HG02973 (cell line): ENCODE data around the gene ATP6V1B1.

ENCODE experiments used
- ATAC-seq: cut with Tn5 transposase; IDR thresholded peaks from one replicate; pipeline ENCODE4 v1.9.1; 2021; ENCODE audit warnings: moderate library complexity; ENCODE audit not compliant: unreplicated experiment

The ATP6V1B1 gene

GRCh38 chr2:70935468-70936164, at the start of gene ATP6V1B1:
Gene ATP6V1B1 (plus strand): TSS chr2:70935900. CDS start chr2:70935955, 55 bp downstream.
- no peak for ATAC-seq

- no peak for ATAC-seq
Measured at GRCh38 chr2:70886541-70886987, 49.1 kb upstream of the ATP6V1B1 start.

- no peak for ATAC-seq
Measured at GRCh38 chr2:70887208-70887549, 48.5 kb upstream of the ATP6V1B1 start.

- no peak for ATAC-seq
Measured at GRCh38 chr2:70887550-70888246, 48.0 kb upstream of the ATP6V1B1 start.

- ATAC-seq = no peak
Measured at GRCh38 chr2:70888366-70888922, 47.3 kb upstream of the ATP6V1B1 start.

GRCh38 chr2:70888923-70889715, 46.6 kb upstream of the ATP6V1B1 start:
- no peak for ATAC-seq

- no peak for ATAC-seq
Measured at GRCh38 chr2:70889716-70890037, 46.0 kb upstream of the ATP6V1B1 start.

GRCh38 chr2:70890469-70891065, 45.1 kb upstream of the ATP6V1B1 start:
- no peak for ATAC-seq

- no peak for ATAC-seq
Measured at GRCh38 chr2:70891572-70892357, 43.9 kb upstream of the ATP6V1B1 start.

- no peak for ATAC-seq
Measured at GRCh38 chr2:70892750-70893149, 43.0 kb upstream of the ATP6V1B1 start.

- no peak for ATAC-seq
Measured at GRCh38 chr2:70893186-70893585, 42.5 kb upstream of the ATP6V1B1 start.

- ATAC-seq = no peak
Measured at GRCh38 chr2:70894765-70895164, 40.9 kb upstream of the ATP6V1B1 start.

- no peak for ATAC-seq
Measured at GRCh38 chr2:70895249-70895648, 40.5 kb upstream of the ATP6V1B1 start.

GRCh38 chr2:70895998-70896764, 39.5 kb upstream of the ATP6V1B1 start:
- no peak for ATAC-seq

- no peak for ATAC-seq
Measured at GRCh38 chr2:70896765-70897202, 38.9 kb upstream of the ATP6V1B1 start.

- no peak for ATAC-seq
Measured at GRCh38 chr2:70897203-70897976, 38.3 kb upstream of the ATP6V1B1 start.

GRCh38 chr2:70897977-70898226, 37.8 kb upstream of the ATP6V1B1 start:
- no peak for ATAC-seq

- ATAC-seq = no peak
Measured at GRCh38 chr2:70898363-70899240, 37.1 kb upstream of the ATP6V1B1 start.
